ENCODE results near the gene HLA-B.
A peak's percentile ranks its signal among the peaks of the same experiment; 100 is the strongest.
"Not testable (repeated sequence)": the region's sequence is repeated elsewhere in the genome, so short reads cannot be mapped to it uniquely, and the experiment has no call there.

HLA-B gene

DNA sequence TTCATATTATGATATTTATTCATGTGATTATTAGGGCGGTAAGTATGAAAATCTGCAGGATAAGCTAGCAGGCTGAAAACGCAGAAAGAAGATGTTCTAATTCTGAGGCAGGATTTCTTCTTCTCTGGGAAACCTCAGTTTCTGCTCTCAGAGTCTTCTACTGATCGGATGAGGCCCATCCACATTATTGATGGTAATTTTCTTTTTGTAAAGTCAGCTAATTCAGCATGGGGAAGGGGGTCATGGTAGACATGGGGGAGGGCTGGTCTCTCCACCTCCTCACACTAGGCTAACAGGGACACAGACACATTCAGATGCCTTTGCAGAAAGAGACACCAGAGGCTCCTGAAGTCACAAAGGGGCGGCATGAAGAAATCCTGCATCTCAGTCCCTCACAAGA lies 24.7 kb upstream of the HLA-B start:
- no peak for DNase-seq

DNA sequence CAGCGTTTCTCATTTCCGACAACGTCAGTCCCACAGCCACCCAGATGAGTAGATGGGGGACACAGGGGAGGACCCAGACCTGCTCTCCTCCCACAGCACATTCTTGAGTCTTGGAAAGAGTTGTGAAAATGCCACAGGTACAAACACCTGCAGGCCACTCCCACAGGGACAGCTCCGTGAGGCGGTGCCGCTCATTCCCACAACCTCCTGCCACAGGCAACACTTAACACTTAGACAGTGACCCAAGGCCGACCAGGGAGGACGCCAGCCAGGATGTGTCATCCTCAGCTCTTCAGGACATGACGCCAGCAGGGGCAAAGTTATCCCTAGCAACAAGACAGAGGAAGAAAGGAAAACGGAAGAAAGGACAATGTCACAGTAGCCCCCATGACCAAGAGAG lies 22.9 kb upstream of the HLA-B start:
- DNase-seq: no peak

DNA sequence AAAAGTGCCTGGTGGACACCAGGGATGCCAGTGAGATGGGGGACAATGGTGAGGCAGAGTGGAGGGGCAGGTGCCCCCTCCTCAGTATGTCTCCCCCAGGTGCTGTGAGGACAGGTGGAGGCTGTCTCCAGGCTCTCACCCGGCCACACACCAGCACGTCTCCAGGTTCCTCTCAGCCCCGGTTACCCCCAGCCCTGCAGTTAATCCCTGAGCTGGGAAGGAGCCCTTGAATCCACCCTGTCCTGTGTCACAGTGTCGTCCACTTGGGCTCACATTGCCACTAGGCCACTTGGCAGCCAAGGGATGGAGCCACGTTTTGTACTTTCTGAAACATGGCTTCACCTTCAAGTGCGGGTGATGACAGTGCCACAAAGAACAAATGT lies 21.7 kb upstream of the HLA-B start:
- no peak for DNase-seq

GRCh38 chr6:31378062-31378720 lies 21.2 kb upstream of the HLA-B start:
- DNase-seq: no peak

DNA sequence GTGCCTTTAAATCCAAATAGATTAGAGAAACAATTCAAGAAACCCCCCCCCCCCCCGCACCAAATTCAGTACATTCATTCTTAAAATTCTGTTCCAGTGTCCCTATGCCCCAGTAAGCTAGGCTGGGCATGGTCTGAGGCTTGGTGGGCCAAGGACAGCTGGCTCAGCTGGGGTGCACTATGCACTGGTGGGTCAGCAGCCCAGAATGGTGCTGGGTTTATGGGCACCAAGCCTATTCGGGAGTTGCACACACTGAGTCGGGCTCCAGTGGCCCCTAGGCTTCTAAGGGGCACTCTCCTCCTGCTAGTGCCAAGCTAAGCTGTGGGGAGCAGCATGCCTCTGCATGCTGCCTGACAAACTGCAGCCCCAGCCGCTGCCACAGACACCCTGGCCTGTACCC lies 20.1 kb upstream of the HLA-B start:
- DNase-seq: no peak

DNA sequence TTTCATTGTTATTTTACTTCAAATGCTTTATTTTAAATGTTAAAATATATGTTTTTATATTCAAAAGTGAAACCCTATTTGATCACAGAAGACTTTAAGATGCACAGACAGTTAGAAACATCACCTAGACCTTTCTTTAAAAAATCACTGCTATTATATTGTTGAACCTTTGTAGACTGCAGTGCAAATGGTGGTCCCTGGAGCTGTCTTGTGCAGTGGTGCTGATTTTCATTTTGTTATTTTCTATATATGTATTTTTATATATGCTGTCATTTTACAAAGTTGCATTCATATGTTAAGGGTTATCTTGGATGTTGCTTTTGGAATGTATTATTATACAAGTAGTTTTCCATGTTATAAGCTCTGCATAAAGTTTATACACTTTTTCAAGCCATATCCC lies 18.7 kb upstream of the HLA-B start:
- DNase-seq: no peak

GRCh38 chr6:31374118-31374517 lies 17.1 kb upstream of the HLA-B start:
- DNase-seq: not testable (repeated sequence)

- DNase-seq: no peak
Measured at GRCh38 chr6:31368461-31368860, 11.5 kb upstream of the HLA-B start.

GRCh38 chr6:31366693-31367470 lies 9.9 kb upstream of the HLA-B start:
- DNase-seq: peak; percentile 83 to 93

DNA sequence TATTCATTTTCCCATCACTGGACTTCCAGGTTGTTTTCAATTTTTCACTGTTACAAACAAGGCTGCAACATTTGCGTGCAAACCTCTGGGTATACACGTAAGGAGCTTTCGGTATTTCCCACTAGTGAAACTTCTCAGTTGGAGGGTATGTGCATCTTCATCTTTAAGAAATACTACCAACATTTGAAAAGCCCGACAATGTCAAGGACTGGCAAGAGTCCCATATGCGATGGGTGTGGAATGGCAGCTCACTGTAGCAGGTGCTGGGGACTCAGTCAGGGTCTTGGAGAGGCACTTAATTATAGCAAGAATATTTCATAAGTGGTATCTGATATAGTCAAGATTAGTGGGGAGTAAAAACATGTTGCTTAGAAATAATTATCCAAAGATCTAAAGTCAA lies 8.9 kb upstream of the HLA-B start:
- DNase-seq: no peak

GRCh38 chr6:31363811-31364210 lies 6.8 kb upstream of the HLA-B start:
- DNase-seq: peak; percentile 55 to 80

GRCh38 chr6:31362751-31363150 lies 5.8 kb upstream of the HLA-B start:
- DNase-seq: no peak

GRCh38 chr6:31359581-31359980 lies 2.6 kb upstream of the HLA-B start:
- DNase-seq: no peak

GRCh38 chr6:31358302-31358701 lies 1.3 kb upstream of the HLA-B start:
- DNase-seq: no peak

GRCh38 chr6:31357886-31358285 lies 907 bp upstream of the HLA-B start:
- DNase-seq: no peak

- peak in 1 of 2 experiments; percentile 26 for DNase-seq
Measured at GRCh38 chr6:31356216-31356945, 598 bp downstream of the HLA-B start.

- no peak for DNase-seq
Measured at GRCh38 chr6:31355583-31355948, 1.4 kb downstream of the HLA-B start.

GRCh38 chr6:31354864-31355582 lies 2.0 kb downstream of the HLA-B start:
- DNase-seq: no peak

GRCh38 chr6:31354158-31354863 lies 2.7 kb downstream of the HLA-B start:
- DNase-seq: no peak

DNA sequence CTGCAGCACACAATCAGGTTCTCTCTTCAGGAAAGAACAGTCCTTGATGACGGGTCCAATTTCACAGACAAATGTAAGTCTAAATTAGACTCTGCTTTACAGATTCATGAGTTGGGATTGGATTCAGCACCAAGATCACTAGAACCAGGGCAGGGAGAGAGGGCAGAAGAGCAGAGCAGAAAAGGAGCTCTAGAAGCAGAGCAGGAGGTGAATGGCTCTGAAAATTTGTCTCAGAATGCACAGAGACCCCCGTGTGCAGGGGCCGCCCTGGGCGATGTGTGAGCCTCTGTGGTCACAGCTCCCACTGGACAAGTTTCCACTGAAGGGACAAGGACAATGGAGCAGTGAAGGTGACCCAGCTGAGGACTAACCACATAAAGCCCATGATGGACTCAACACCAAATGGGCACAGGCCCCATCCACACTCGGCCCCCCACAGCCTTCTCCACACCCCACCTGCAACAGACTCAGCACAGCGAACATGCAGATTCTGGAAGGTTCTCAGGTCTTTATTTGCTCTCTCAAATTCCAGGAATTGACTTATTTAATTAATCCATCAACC lies 3.5 kb downstream of the HLA-B start:
- DNase-seq: no peak

- no peak for DNase-seq
Measured at GRCh38 chr6:31352683-31353383, 4.1 kb downstream of the HLA-B start.

DNA sequence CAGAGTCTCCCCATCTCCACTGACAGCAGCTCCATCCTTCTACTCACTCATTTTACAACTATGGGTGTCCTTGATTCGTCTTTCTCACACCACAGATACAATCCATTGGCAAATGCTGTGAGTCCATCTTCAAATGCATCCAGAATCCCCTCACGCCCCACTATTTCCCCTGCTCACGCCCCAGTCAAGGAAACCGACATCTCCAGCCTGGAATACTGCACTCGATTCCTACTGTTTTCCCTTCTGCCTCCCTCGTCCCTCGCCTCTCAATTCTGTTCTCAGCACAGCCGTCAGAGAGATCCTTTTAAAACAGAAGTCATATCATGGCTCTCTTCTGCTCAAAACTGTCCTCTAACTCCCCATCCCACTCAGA lies 4.7 kb downstream of the HLA-B start:
- no peak for DNase-seq

Data from AML-193 (cell line).